ENCODE results near the gene SLC10A6. TPM values are rescaled to one million over a fixed set of nuclear protein-coding genes. Genes with fewer than 3 reads are reported as not detected.

The SLC10A6 gene
- total RNA-seq, 4 donors from 2014 or later = 1.4 to 4.6 (median 1.7) TPM

DNA sequence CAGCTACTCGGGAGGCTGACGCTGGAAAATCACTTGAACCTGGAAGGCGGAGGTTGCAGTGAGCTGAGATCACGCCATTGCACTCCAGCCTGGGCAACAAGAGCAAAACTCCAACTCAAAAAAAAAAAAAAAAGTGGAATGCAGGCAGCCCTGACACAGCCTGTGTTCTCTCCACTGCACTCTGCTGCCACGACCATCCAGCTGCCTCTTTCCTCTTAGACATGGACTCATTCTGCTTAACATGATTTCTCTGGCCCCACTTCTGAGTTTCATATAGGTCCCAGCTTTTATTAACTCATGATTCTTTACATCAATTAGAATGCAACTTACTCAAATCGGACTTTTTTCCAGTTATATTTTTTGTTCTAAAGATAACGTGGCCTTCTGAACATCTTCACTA is 29.6 kb downstream of the SLC10A6 start:
- Histone ChIP-seq H3K27ac (no peak overlapping the region), H3K9me3 (no peaks in the 10 kb centered on the region), H3K4me3 (no peak overlapping the region), H3K4me1 (no peaks in the 10 kb centered on the region), H3K36me3 (peaks cover 0 to 18% of the 10 kb centered on the region in 2 donors), H3K27me3 (no peaks in the 10 kb centered on the region)
- intact Hi-C loops (cut with DNase I; ENCODE audit: low total_unique reads) = no loop called here
- TF ChIP-seq POLR2A (IDR thresholded peaks at IDR 0.05) = no peak
- TF ChIP-seq, protein P1, sequence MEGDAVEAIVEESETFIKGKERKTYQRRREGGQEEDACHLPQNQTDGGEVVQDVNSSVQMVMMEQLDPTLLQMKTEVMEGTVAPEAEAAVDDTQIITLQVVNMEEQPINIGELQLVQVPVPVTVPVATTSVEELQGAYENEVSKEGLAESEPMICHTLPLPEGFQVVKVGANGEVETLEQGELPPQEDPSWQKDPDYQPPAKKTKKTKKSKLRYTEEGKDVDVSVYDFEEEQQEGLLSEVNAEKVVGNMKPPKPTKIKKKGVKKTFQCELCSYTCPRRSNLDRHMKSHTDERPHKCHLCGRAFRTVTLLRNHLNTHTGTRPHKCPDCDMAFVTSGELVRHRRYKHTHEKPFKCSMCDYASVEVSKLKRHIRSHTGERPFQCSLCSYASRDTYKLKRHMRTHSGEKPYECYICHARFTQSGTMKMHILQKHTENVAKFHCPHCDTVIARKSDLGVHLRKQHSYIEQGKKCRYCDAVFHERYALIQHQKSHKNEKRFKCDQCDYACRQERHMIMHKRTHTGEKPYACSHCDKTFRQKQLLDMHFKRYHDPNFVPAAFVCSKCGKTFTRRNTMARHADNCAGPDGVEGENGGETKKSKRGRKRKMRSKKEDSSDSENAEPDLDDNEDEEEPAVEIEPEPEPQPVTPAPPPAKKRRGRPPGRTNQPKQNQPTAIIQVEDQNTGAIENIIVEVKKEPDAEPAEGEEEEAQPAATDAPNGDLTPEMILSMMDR (IDR thresholded peaks at IDR 0.05 in 4 of 5, conservative IDR thresholded peaks at IDR 0.05 in 1 of 5) = no peak
- DNase-seq (no peak), ATAC-seq (no peak)
- in situ Hi-C loops (cut with MboI; ENCODE audit: low sequenced_read_pairs in 4 of 4) = no loop called here

DNA sequence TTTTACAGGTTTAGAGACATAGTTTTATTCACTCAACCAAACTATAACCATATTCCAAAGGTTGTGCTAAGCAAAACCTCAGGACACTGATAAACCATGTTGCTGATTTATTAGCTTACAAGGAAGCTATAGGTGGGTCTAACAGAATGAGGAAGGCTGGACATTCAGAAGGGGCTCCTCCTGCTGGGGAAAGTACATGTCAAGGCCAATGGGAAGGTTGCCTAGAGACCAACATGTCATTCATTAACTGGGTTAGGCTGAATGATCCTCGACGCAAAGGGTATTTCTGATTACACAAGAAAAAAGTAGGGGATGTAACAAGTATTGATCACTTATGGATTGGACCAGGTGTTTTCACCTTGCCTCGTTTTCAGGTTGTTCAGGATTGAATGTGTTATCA is 30.3 kb downstream of the SLC10A6 start:
- H3K27ac ChIP-seq = no peak overlapping the region
- intact Hi-C loops (cut with DNase I; ENCODE audit: low total_unique reads) = no loop called here
- peaks cover 0 to 19% of the 10 kb centered on the region in 2 donors for H3K36me3 ChIP-seq
- H3K9me3 ChIP-seq = no peaks in the 10 kb centered on the region
- H3K4me3 ChIP-seq = no peak overlapping the region
- DNase-seq (no peak), ATAC-seq (no peak)
- H3K27me3 ChIP-seq = no peaks in the 10 kb centered on the region
- no peaks in the 10 kb centered on the region for H3K4me1 ChIP-seq
- in situ Hi-C loops (cut with MboI; ENCODE audit: low sequenced_read_pairs in 4 of 4) = no loop called here
- no peak for TF ChIP-seq POLR2A (IDR thresholded peaks at IDR 0.05)
- TF ChIP-seq, protein P1 (IDR thresholded peaks at IDR 0.05 in 4 of 5, conservative IDR thresholded peaks at IDR 0.05 in 1 of 5) = no peak

DNA sequence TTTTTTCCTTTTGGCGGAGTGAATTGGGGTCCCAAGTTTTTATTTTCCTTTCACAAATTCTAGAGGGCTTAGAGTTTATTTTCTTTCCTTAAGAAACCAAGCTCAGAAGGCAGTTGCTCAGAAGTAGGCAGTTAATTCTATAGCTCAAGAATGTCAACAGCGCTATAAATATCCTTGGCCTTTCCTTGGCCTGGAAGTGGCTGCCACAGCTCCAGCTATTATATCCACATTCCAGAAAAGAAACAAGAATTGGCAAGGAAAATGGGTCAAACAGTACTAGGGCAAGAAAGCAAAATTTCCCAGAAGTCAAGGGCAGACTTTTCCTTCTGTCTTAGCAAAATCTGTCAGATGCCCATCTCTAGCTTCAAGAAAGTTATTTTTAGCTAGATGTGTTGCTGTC is 31.0 kb downstream of the SLC10A6 start:
- DNase-seq = no peak
- in situ Hi-C loops (cut with MboI; ENCODE audit: low sequenced_read_pairs in 4 of 4) = no loop called here
- Histone ChIP-seq H3K4me1 (no peaks in the 10 kb centered on the region), H3K27ac (no peak overlapping the region), H3K4me3 (no peak overlapping the region), H3K27me3 (no peaks in the 10 kb centered on the region), H3K36me3 (peaks cover 0 to 14% of the 10 kb centered on the region in 2 donors), H3K9me3 (no peaks in the 10 kb centered on the region)
- TF ChIP-seq, protein P1 (IDR thresholded peaks at IDR 0.05 in 4 of 5, conservative IDR thresholded peaks at IDR 0.05 in 1 of 5) = no peak
- no peak for TF ChIP-seq POLR2A (IDR thresholded peaks at IDR 0.05)
- intact Hi-C loops (cut with DNase I; ENCODE audit: low total_unique reads) = no loop called here
- no peak for ATAC-seq

DNA sequence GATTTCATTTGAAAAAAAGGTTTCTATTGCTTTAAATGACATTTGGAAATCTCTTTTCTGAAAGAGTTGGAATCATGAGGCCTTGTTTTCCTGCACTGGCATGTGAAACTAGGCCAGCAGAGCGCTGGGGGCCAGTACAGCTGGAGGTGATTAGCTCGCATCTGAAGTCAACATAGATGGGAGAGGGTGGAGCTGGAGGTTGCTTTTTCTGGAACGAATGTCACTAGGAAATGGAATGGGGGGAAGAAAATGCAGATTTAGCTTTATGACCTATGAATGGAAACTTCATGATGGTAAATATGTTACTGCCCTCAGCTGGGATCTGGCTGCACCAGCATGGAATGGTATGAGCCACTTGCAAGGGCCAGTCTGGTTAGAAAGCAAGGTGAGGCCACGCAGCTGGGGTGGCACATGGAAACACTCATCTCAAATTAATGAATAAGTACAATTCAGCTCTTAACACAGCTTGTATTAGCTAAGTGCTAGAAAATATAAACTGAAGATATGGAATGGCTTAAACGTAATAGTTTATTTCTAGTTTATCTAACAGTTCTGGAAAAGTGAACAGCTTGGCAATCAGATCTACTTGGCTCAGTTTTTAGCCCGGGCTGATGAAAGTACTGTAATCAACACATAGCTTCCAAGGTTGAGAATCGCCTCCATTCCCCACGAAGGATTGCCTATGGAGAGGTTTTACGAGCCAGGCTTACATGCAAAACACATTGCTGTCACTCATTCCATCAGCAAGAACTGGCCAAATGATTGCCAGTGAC is 32.5 kb downstream of the SLC10A6 start:
- intact Hi-C loops (cut with DNase I; ENCODE audit: low total_unique reads) = no loop called here
- Histone ChIP-seq H3K36me3 (peaks cover 0 to 5% of the 10 kb centered on the region in 2 donors), H3K4me1 (no peaks in the 10 kb centered on the region), H3K27me3 (no peaks in the 10 kb centered on the region), H3K4me3 (no peak overlapping the region), H3K27ac (peak overlapping the region in 3 of 4 donors; percentile 11 to 51 (median 17)), H3K9me3 (no peaks in the 10 kb centered on the region)
- TF ChIP-seq POLR2A (IDR thresholded peaks at IDR 0.05) = no peak
- TF ChIP-seq, protein P1 (IDR thresholded peaks at IDR 0.05 in 4 of 5, conservative IDR thresholded peaks at IDR 0.05 in 1 of 5) = no peak
- in situ Hi-C loops (cut with MboI; ENCODE audit: low sequenced_read_pairs in 4 of 4) = no loop called here
- DNase-seq = peak; percentile 16 to 43
- peak; percentile 51 to 72 for ATAC-seq
